GM12874 (cell line): Measurements from ENCODE around the gene MLH3.
A peak's percentile ranks its signal among the peaks of the same experiment; 100 is the strongest.

Source experiments
- CTCF ChIP-seq: IDR thresholded peaks from 2 replicates; pipeline ENCODE4 v1.5.1; 2011; ENCODE audit warnings: low read depth, mild to moderate bottlenecking, control low read depth, low read length, moderate library complexity; ENCODE audit not compliant: insufficient read depth

Gene MLH3

GRCh38 chr14:75091251-75091650 lies 40.0 kb upstream of the MLH3 start:
- TF ChIP-seq CTCF: no peak

- no peak for TF ChIP-seq CTCF
Observed at GRCh38 chr14:75090353-75090752, 39.1 kb upstream of the MLH3 start.

- TF ChIP-seq CTCF: peak; percentile 51
Observed at GRCh38 chr14:75088566-75089373, 37.5 kb upstream of the MLH3 start.

GRCh38 chr14:75088153-75088552 lies 36.9 kb upstream of the MLH3 start:
- no peak for TF ChIP-seq CTCF

GRCh38 chr14:75084513-75084912 lies 33.2 kb upstream of the MLH3 start:
- no peak for TF ChIP-seq CTCF

GRCh38 chr14:75083271-75083670 lies 32.0 kb upstream of the MLH3 start:
- no peak for TF ChIP-seq CTCF

GRCh38 chr14:75081660-75082229 lies 30.5 kb upstream of the MLH3 start:
- no peak for TF ChIP-seq CTCF
